OCI-LY3 (cell line): ENCODE measurements around the gene PLIN4.

ENCODE experiments used
- CTCF ChIP-seq: fragments of 200-600, 300-600 bp; sonication (generic); IDR thresholded peaks from 2 replicates; pipeline ENCODE4 v1.5.1; 2014; ENCODE audit warnings: antibody characterized with exemption, low read length, low read depth
- EZH2phosphoT487 ChIP-seq: fragments of 200-600 bp; shearing (Covaris generic); IDR thresholded peaks from 2 replicates; pipeline ENCODE4 v1.6.1; 2018; ENCODE audit warnings: antibody characterized with exemption, mixed run types, low read depth

- TF ChIP-seq CTCF (no peak), EZH2phosphoT487 (no peak)
Observed at GRCh38 chr19:4518345-4519171, at the start of gene PLIN4.
